ENCODE results near the gene SNN.

Gene SNN

DNA sequence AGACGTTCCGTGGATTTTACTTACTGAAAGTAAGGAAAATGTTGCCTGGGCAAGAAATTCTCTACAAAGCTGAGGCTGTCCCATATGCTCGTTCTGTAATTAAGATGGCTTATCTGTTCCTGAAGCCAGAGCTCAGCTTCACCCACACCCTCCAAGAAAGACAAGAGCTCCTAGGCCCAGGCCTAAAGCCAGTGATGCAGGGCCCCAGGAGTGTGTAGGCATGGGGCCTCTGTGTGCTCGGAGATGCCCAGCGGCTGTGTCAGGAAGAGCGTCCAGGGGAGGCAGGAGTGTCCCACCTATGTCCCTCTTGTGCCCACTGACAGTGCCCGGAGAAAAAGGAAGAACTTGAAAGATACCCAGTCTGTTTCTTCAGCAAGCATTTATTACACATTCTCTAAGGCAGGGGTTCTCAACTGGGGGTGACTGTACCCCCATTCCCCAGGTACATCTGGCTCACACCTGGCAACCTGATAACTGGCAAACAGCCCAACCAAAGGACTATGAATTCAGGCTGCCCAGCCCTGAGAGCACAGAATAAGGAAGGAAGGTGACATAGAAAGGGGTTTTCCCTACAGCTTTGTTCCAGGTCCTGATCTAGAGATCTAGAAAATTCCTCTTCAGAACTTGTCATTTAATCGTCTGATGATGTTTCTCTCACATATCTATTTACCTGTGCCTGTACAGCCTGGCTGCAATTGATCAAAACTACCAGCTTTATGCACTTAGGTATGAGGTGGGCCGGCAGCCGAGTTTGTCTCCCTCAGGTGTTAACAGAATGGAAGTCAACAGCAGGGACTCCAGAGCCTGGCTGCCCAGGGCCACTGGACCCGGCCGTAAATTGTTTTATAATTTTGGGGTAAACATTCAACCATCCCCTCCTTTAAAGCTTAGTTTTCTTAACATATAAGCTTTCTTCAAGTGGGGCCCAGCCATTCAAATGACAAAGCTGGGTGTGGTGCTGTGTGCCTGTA lies 12.0 kb downstream of the SNN start:
- no peak for DNase-seq (ENCODE audit: low spot score)

DNA sequence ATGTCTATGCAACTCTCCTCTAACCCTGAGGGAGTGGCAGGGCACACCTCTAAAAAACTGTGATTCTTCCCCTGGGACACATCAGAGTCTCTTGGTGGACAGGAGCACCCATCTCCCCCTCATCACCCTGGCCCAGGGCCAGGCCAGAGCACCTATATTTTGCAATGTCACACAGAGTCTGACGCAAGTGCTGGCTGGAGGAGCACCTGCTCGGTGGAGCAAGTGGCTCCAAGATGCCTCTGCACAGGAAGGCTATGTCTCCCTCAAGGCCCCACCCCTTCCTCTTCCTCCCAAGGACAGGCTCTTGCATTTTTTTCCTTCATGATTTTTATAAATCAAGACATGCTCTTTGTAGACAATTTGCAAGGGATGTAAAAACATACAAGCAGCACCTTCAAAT lies 13.3 kb downstream of the SNN start:
- no peak for DNase-seq (ENCODE audit: low spot score)

DNA sequence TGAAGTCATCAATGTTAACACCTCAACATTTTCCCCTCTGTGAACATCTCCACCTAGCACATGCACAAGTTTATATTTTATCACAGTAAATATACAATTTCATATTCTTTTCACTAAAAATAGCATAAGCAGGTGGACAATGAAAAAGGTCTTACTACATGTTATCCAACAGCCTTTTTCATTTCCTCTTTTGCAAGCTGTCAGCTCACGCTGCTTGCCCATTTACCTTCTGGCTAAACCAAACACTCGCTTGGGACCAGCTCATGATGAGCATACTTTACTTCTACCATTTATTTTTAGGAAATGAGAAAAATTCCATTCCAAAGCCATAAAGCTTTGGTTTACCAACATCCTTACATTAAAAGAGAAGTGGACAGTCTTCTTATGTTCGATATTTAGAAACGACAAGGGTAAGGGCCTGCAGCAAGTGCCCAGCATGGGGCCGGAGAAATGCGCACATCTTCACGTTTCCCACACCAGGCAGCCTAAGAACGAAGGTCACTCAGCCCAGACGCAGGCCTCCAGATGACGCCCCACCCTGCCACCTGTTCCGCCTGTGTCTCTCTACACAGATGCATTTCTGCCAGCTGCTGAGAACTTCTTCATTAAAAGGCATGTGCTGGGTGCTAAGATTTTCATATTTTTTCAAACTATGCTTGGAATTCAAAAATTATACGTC lies 13.9 kb downstream of the SNN start:
- no peak for DNase-seq (ENCODE audit: low spot score)

- DNase-seq (ENCODE audit: low spot score) = no peak
Measured at GRCh38 chr16:11682655-11683096, 14.4 kb downstream of the SNN start.

DNA sequence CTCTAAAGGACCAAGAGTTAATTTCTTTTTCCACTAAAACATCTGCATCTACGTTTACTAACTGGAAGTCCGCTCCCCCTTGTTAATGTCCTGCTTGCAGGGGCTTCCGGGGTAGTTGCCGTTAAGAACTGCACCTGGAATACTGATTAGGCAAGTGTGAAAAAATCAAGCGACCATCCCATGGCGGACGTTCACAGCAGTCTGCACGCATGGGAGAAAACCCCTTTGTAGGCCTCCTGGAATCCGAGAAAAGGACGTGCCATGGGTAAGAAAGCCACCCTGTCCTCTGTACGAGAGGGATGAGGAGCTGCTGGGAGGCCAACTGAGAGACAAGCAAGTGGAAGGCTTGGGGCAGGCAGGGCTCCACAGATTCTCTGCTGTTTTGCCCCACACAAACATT lies 14.9 kb downstream of the SNN start:
- DNase-seq (ENCODE audit: low spot score) = no peak

- no peak for DNase-seq (ENCODE audit: low spot score)
Measured at GRCh38 chr16:11684231-11685025, 16.2 kb downstream of the SNN start.

- no peak for DNase-seq (ENCODE audit: low spot score)
Measured at GRCh38 chr16:11685844-11686618, 17.8 kb downstream of the SNN start.

DNA sequence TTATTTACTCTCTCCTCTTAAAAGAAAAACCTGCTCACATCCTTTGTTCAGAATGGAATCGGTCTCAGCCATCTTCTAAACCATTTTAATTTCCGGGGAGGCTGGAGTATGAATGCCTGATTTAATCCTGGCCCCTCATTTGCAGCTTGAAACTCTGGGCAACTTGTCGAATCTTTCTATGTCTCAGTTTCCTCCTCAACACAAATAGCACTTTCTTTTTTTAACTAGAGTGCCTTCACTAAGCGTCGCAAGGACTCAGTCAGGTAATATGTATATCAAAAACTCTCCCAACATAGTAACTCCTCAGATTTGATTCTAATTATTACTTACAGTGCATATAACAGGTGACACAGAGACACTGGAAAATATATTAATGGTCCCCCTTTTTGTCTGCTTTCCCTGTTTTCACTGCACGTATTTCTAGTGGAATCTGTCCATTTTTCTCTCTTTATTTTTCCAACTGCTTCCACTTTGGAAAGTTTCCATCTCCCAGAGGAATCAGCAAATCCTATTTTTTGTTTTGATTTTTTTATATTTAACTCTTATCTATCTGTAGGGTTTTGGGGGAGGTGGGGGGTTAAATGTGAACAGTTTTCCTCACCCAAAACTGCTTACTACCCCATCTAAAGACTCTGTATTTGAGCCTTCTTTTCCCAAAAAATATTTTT lies 18.6 kb downstream of the SNN start:
- DNase-seq (ENCODE audit: low spot score) = no peak

- DNase-seq (ENCODE audit: low spot score) = no peak
Measured at GRCh38 chr16:11687601-11688519, 19.6 kb downstream of the SNN start.

DNA sequence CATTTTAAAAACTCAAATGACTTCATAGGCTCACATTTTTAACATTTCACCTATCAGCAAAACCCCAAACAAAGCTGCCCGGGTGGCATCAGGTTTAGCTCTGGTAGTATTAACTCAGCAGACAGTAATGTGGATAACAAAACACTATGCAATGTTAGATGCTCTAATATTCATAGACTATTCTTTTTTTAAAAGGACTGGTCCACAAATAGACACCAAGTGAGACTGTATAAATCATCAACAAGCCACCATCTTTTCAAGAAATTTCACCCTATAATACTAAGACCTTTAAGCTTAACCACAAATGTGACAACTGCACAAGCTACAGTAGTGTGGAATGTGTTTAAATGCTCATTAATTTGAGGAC lies 20.2 kb downstream of the SNN start:
- DNase-seq (ENCODE audit: low spot score) = no peak

GRCh38 chr16:11689031-11689840 lies 21.0 kb downstream of the SNN start:
- no peak for DNase-seq (ENCODE audit: low spot score)

GRCh38 chr16:11691235-11691634 lies 23.0 kb downstream of the SNN start:
- DNase-seq (ENCODE audit: low spot score) = no peak

- DNase-seq (ENCODE audit: low spot score) = no peak
Measured at GRCh38 chr16:11691771-11692170, 23.5 kb downstream of the SNN start.

DNA sequence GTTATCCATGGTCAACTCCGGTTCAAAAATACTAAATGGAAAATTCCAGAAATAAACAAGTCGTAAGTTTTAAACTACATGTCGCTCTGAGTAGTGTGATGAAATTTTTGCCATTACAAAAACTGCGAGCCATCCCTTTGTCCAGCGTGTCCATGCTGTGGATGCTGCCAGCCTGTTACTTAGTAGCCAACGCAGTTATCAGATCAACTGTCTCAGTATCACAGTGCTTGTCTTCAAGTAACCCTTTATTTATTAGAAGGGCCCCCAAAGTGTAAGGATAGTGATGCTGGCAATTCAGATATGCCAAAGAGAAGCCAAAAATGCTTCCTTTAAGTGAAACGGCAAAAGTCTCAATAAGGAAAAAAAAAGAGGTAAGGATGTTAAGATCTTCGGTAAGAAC lies 23.9 kb downstream of the SNN start:
- DNase-seq (ENCODE audit: low spot score) = no peak

DNA sequence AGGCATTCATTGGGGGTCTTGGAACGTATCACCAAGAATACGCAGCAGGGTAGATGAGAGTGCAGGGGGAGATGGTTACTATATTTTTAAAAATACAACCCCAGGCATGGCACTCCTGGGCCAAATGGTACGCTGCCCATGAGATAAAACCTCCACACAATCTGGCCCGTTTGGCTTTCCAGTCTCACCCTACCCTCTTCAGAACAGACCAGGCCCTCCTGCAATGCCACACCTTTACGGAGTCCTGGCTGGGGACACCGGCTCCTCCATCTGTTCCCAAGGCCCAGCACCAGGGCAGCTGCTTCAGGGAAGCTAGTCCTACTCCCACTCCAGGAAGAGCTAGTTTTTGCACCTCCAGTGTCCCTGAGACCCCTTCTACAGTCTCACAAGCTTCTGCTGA lies 24.4 kb downstream of the SNN start:
- DNase-seq (ENCODE audit: low spot score) = no peak

GRCh38 chr16:11696266-11697012 lies 28.2 kb downstream of the SNN start:
- DNase-seq (ENCODE audit: low spot score) = peak; percentile 13

DNA sequence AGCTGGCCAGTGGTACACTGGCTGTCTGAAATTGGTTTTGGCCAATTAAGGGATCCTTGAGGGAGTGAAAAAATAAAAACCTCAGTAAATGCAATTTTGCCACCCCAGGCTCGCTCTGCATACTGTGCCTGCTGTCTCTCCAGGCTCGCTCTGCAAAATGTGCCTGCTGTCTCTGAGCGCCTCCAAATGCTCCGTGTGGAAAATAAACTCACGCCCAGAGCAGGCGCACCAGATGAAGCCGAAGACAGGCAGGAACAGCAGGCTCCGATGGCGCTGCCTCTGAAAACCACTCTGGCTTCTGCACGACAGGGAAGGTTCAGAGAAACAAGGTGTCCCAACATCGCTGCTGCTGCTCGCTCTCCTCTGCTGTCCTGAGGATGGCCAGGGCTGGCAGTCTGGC lies 29.1 kb downstream of the SNN start:
- DNase-seq (ENCODE audit: low spot score) = no peak

GRCh38 chr16:11698271-11698689 lies 30.0 kb downstream of the SNN start:
- DNase-seq (ENCODE audit: low spot score) = peak; percentile 32

All from SW480 (cell line).